K562 (cell line): ENCODE measurements around the gene TSTD1. TPM values are rescaled to one million over a fixed set of nuclear protein-coding genes. Genes with fewer than 3 reads are reported as not detected.

Experiments used
- DACH1 ChIP-seq: fragments of 450-650 bp; IDR thresholded peaks from 2 replicates; pipeline ENCODE4 v1.6.1; 2018; ENCODE audit not compliant: partially characterized antibody
- DNMT1 ChIP-seq: fragments of 450-650 bp; IDR thresholded peaks from 2 replicates; pipeline ENCODE4 v1.6.1; 2016; ENCODE audit warnings: antibody characterized with exemption, mild to moderate bottlenecking
- E2F5 ChIP-seq: sonication (generic); formaldehyde crosslinking; IDR thresholded peaks from 2 replicates; pipeline ENCODE4 v1.8.0; 2022; ENCODE audit warnings: mild to moderate bottlenecking, missing genetic modification reagents
- FOXM1 ChIP-seq, 2 experiments: fragments of 450-650 bp in 1 of 2; sonication (generic) in 1 of 2; formaldehyde crosslinking in 1 of 2; IDR thresholded peaks; 2 replicates each; pipeline versions ENCODE4 v1.6.1 to v1.9.0; 2017 to 2022; ENCODE audit warnings: low read depth in 2 of 2, mild to moderate bottlenecking in 2 of 2, missing genetic modification reagents in 1 of 2, moderate library complexity in 1 of 2
- MGA ChIP-seq: fragments of 450-650 bp; IDR thresholded peaks from 2 replicates; pipeline ENCODE4 v1.6.1; 2016; ENCODE audit warnings: mild to moderate bottlenecking, moderate library complexity
- SRF ChIP-seq, 2 experiments: fragments of 250-450, 450-650 bp in 1 of 2; sonication (Bioruptor Pico) in 1 of 2; sonication (generic) in 1 of 2; formaldehyde crosslinking; IDR thresholded peaks; 2 replicates each; pipeline versions ENCODE4 v1.5.0 to v1.5.1; 2020 to 2022; ENCODE audit warnings: mild to moderate bottlenecking in 1 of 2, missing genetic modification reagents in 1 of 2
- ZKSCAN3 ChIP-seq: fragments of 250-450 bp; sonication (Bioruptor Pico); IDR thresholded peaks from 2 replicates; pipeline ENCODE4 v1.4.0; 2020
- ZNF184 ChIP-seq: sonication (generic); formaldehyde crosslinking; IDR thresholded peaks from 2 replicates; pipeline ENCODE4 v1.5.0; 2020; ENCODE audit warnings: missing genetic modification reagents
- polyA plus RNA-seq, 8 experiments: library from polyadenylated mRNA; depleted of rRNA in 4 of 8; stranded (reverse) in 5 of 8; unstranded in 3 of 8; fragments of >200 nt; fragmentation: Nextera tagmentation in 2 of 8; fragmentation: Illumina TruSeq in 1 of 8; extraction: Ambion mirVana in 2 of 8; extraction: Trizol in 1 of 8; gene quantifications; 2 replicates each; pipeline versions ENCODE4 v1.2.1 to v1.2.3, GENCODE V29; 2011 to 2014; ENCODE audit warnings: inconsistent platforms in 1 of 8, missing spikeins in 1 of 8
- total RNA-seq, 7 experiments: library from RNA; depleted of rRNA in 6 of 7; stranded (reverse); fragments of >200 nt in 6 of 7; fragmentation: Illumina TruSeq in 2 of 7; extraction: Trizol in 2 of 7; gene quantifications; 2 replicates each; pipeline versions ENCODE4 v1.2.1 to v1.2.3, GENCODE V29; 2011 to 2021; ENCODE audit warnings: low replicate concordance in 1 of 7
- TF ChIP-seq, protein P1 (sequence below): fragments of 200-800 bp; sonication (Bioruptor generic); IDR thresholded peaks from 2 replicates; pipeline ENCODE4 v1.6.1; 2017; ENCODE audit warnings: missing genetic modification characterization, missing compliant biosample characterization
- TF ChIP-seq, protein P2 (sequence below), 2 experiments: fragments of 450-650 bp; IDR thresholded peaks; 2 replicates each; pipeline ENCODE4 v1.6.1; 2016

The TSTD1 gene
- total and polyA plus RNA-seq, 9 of the 15 experiments (the other 6 are each of a cell fraction or from before 2014, with no cell fraction given): 0.23 to 0.53 TPM; not detected in 7

DNA sequence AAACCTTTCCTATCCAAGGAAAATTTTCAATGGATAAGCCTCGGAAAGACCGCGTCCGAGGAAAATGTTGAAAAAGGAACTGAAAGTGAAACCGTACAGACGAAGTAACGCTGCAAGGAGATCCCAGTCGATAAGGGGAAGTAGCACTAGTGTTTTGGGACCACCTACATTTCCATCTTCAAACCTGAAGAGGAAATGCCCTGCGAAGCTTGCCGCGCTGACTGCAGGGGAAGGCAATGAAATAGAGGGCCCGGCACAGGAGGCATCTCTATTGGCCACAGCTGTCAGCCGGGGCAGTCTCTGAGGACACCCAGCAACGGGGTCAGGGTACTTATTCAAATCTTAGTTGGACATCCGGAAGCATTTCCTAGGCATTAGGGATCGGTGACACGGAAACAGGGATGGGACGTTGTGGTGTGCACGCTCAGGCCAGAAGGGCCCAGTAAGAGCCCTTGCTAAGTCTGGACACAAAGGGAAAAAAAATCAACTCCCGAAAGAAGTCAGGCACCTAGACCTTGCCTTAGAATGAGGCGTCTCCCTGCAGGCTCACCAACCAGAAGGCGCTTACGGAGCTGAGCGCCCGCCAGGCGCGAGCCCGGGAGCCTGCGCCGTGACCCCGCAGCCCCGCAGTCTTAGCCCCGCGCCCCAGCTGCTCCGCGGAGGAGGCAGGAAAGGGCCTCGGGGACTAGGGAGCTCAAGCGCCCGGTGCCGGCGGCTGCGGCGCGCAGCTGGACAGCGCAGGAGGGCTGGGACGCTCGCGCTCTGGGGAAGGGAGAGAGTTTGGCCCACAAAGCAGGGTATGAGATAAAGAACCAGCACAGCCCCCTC lies 6.4 kb upstream of the TSTD1 start (continued):
- TF ChIP-seq DNMT1 (no peak), MGA (no peak), FOXM1 (IDR thresholded peaks at IDR 0.05; ENCODE audit: low read depth) (peak; percentile 51), FOXM1 (CRISPR knock-in tag; IDR thresholded peaks at IDR 0.05; ENCODE audit: low read depth) (no peak), ZNF184 (no peak), ZKSCAN3 (CRISPR knock-in tag) (no peak), E2F5 (CRISPR knock-in tag) (no peak), DACH1 (no peak), SRF (CRISPR knock-in tag; IDR thresholded peaks at IDR 0.05) (no peak)
- TF ChIP-seq, protein P1, sequence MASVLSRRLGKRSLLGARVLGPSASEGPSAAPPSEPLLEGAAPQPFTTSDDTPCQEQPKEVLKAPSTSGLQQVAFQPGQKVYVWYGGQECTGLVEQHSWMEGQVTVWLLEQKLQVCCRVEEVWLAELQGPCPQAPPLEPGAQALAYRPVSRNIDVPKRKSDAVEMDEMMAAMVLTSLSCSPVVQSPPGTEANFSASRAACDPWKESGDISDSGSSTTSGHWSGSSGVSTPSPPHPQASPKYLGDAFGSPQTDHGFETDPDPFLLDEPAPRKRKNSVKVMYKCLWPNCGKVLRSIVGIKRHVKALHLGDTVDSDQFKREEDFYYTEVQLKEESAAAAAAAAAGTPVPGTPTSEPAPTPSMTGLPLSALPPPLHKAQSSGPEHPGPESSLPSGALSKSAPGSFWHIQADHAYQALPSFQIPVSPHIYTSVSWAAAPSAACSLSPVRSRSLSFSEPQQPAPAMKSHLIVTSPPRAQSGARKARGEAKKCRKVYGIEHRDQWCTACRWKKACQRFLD: no peak
- TF ChIP-seq, protein P2, sequence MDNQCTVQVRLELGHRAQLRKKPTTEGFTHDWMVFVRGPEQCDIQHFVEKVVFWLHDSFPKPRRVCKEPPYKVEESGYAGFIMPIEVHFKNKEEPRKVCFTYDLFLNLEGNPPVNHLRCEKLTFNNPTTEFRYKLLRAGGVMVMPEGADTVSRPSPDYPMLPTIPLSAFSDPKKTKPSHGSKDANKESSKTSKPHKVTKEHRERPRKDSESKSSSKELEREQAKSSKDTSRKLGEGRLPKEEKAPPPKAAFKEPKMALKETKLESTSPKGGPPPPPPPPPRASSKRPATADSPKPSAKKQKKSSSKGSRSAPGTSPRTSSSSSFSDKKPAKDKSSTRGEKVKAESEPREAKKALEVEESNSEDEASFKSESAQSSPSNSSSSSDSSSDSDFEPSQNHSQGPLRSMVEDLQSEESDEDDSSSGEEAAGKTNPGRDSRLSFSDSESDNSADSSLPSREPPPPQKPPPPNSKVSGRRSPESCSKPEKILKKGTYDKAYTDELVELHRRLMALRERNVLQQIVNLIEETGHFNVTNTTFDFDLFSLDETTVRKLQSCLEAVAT (IDR thresholded peaks at IDR 0.05): no peak
